BLaER1 treated with 17β-estradiol and CSF1 and Interleukin-3, amounts not matched to agents 10 nM and 100 nM (cell line): ENCODE measurements around the gene RBPJL.

Experiments used
- H3K27ac ChIP-seq, 11 experiments: shearing (Covaris generic); formaldehyde crosslinking; 2 replicates each; pipeline ENCODE4 v1.8.1; 2022
- H3K27me3 ChIP-seq, 11 experiments: shearing (Covaris generic); formaldehyde crosslinking; 2 replicates each; pipeline ENCODE4 v1.8.1; 2022
- H3K36me3 ChIP-seq, 11 experiments: shearing (Covaris generic); formaldehyde crosslinking; 2 replicates each; pipeline ENCODE4 v1.8.1; 2022
- H3K4me1 ChIP-seq, 10 experiments: shearing (Covaris generic); formaldehyde crosslinking; 2 replicates each; pipeline ENCODE4 v1.8.1; 2022
- H3K4me2 ChIP-seq, 11 experiments: shearing (Covaris generic); formaldehyde crosslinking; 2 replicates each; pipeline ENCODE4 v1.8.1; 2022
- H3K4me3 ChIP-seq, 10 experiments: shearing (Covaris generic); formaldehyde crosslinking; 2 replicates each; pipeline ENCODE4 v1.8.1; 2022
- H3K9ac ChIP-seq, 11 experiments: shearing (Covaris generic); formaldehyde crosslinking; 2 replicates each; pipeline ENCODE4 v1.8.1; 2022
- H3K9me3 ChIP-seq, 11 experiments: shearing (Covaris generic); formaldehyde crosslinking; replicated peaks in 1 of 11; 2 replicates each; pipeline ENCODE4 v1.8.1; 2022
- H4K20me1 ChIP-seq, 11 experiments: shearing (Covaris generic); formaldehyde crosslinking; 2 replicates each; pipeline ENCODE4 v1.8.1; 2022
- Cebpa-rat ChIP-seq, 11 experiments: shearing (Covaris generic); IDR thresholded peaks; 2 replicates each; pipeline ENCODE4 v1.8.1; 2022

The RBPJL gene

DNA sequence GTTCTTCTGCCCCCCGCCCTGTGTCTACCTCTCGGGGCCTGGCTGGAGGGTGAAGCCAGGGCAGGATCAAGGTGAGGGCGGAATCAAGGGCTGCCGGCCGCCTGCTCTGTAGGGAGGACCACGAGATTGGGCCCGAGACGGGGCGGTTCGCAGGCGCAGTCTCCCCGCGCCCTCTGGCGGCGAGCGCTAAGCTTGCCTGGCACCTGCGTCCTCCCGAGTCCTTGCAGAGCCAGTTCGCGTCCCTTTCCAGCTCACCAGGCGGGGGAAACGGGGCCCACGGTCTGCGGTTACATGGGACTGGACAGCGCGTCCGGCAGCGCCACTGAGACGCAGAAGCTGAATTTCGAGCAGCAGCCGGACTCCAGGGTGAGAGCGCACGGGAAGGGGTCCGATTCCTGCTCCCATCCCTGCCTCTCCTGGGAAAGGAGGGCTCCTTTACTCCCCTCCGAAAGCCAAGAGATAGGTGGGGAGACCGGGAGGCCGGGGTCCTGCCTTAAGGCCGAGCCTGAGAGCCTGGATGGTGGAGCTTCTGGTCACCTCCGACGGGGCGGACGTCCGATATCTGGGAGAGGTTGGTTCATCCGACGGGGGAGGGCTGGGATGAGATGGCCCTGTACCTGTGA lies 5.1 kb downstream of the RBPJL start:
- Histone ChIP-seq H3K4me1 (peaks cover 0 to 78% (median 55%) of the 10 kb centered on the region in 10 experiments; a peak in 14 of 20 replicates), H3K27ac (no peak overlapping the region), H3K4me2 (peak overlapping the region; percentile 1 to 53 (median 42); a peak in 18 of 22 replicates), H3K9me3 (no peaks in the 10 kb centered on the region), H3K36me3 (no peaks in the 10 kb centered on the region), H3K27me3 (peaks cover 0 to 11% (median 7%) of the 10 kb centered on the region in 11 experiments; a peak in 7 of 22 replicates), H3K9ac (no peak overlapping the region), H4K20me1 (no peaks in the 10 kb centered on the region), H3K4me3 (no peak overlapping the region)
- TF ChIP-seq Cebpa-rat (IDR thresholded peaks at IDR 0.05), result no peak

DNA sequence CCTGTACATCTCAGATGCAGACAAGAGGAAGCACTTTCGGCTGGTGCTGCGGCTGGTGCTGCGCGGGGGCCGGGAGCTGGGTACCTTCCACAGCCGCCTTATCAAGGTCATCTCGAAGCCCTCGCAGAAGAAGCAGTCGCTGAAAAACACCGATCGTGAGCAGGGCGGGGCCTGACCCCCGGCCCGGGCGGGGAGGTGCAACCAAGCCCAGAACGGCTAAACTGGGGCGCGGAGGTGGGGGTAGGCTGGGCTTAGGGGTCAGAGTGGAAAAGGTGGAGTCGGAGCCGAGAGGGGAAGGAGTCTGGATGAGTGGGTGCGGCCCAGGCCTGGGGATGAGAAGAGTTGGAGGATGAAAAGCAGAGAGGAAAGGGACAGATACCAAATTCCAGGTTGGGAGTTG lies 5.6 kb downstream of the RBPJL start:
- peaks cover 0 to 75% (median 55%) of the 10 kb centered on the region in 10 experiments; a peak in 14 of 20 replicates for H3K4me1 ChIP-seq
- H3K27ac ChIP-seq, result no peak overlapping the region
- H3K4me2 ChIP-seq, result peak overlapping the region in 2 of 11 experiments; percentile 42 to 46; a peak in 3 of 22 replicates
- no peaks in the 10 kb centered on the region for H3K36me3 ChIP-seq
- no peak overlapping the region for H3K4me3 ChIP-seq
- no peak overlapping the region for H3K9ac ChIP-seq
- no peaks in the 10 kb centered on the region for H3K9me3 ChIP-seq
- no peaks in the 10 kb centered on the region for H4K20me1 ChIP-seq
- H3K27me3 ChIP-seq, result peaks cover 0 to 7% (median 2%) of the 10 kb centered on the region in 11 experiments; a peak in 6 of 22 replicates
- TF ChIP-seq Cebpa-rat (IDR thresholded peaks at IDR 0.05), result no peak

DNA sequence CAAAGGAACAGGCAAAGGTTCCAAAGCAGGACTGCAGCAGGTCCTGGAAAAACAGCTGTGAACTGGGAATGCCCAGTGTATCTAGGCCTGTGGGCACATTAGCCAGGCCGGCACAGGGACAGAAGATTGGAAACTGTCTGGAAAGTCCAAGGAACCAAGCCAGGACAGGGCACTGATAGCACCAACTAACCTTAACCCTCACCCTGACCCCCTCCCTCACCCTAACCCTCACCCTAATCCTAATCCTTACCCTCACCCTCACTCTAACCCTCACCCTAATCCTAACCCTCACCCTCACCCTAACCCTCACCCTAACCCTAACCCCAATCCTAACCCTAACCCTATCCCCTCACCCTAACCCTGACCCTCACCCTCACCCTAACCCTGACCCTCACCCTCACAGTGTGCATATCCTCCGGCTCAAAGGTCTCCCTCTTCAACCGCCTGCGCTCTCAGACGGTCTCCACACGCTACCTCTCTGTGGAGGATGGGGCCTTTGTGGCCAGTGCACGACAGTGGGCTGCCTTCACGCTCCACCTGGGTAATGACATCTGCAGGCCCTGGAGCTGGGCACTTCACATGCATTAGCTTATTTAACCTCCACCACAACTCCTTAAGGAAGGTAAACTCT lies 6.5 kb downstream of the RBPJL start:
- H3K27ac ChIP-seq, result no peak overlapping the region
- peak overlapping the region in 9 of 11 experiments; percentile 24 to 87 (median 68); a peak in 15 of 22 replicates for H3K4me2 ChIP-seq
- H3K9ac ChIP-seq, result no peak overlapping the region; a peak in 1 of 22 replicates
- no peaks in the 10 kb centered on the region for H3K36me3 ChIP-seq
- H3K9me3 ChIP-seq, result no peaks in the 10 kb centered on the region
- H3K4me1 ChIP-seq, result peaks cover 2 to 75% (median 56%) of the 10 kb centered on the region in 10 experiments; a peak in 19 of 20 replicates
- no peaks in the 10 kb centered on the region for H4K20me1 ChIP-seq
- H3K27me3 ChIP-seq, result no peaks in the 10 kb centered on the region; a peak in 1 of 22 replicates
- TF ChIP-seq Cebpa-rat (IDR thresholded peaks at IDR 0.05), result no peak
- no peak overlapping the region for H3K4me3 ChIP-seq

DNA sequence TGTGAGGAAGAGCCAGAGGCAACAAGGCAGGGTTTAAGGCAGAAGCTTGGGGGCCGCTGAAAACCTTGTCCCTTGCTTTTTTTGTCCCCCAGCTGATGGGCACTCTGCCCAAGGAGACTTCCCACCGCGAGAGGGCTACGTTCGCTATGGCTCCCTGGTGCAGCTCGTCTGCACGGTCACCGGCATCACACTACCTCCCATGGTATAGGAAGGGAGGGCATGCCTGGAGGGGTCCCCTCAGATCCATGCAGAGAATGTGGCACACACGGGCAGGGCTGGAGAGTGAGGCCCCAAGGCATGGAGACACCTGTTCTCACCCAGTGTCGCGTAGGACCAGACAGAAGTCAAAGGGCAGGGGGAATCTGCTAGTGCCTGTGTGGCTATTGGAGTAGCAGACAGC lies 7.3 kb downstream of the RBPJL start:
- Histone ChIP-seq H3K27ac (no peak overlapping the region), H3K36me3 (no peaks in the 10 kb centered on the region), H4K20me1 (no peaks in the 10 kb centered on the region), H3K27me3 (no peaks in the 10 kb centered on the region), H3K4me2 (peak overlapping the region in 9 of 11 experiments; percentile 24 to 87 (median 68); a peak in 15 of 22 replicates), H3K9me3 (no peaks in the 10 kb centered on the region), H3K4me1 (peaks cover 10 to 75% (median 57%) of the 10 kb centered on the region in 10 experiments), H3K9ac (no peak overlapping the region), H3K4me3 (no peak overlapping the region)
- TF ChIP-seq Cebpa-rat (IDR thresholded peaks at IDR 0.05), result no peak

DNA sequence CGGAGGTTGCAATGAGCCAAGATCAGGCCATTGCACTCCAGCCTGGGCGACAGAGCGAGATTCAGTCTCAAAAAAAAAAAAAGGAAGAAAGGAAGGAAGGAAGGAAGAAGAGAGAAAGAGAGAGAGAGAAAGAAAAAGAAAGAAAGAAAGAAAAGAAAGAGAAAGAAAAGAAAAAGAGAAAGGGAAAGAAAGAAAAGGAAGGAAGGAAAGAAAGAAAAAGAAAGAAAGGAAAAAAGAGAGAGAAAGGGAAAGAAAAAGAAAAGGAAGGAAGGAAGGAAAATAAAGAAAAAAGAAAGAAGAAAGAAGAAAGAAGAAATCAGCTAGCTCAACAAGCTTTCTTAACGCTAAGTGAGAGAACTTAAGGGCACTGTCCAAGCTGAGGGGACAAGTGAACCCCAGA lies 9.0 kb downstream of the RBPJL start:
- Histone ChIP-seq H3K4me1 (peaks cover 15 to 73% (median 54%) of the 10 kb centered on the region in 10 experiments), H3K4me2 (no peak overlapping the region), H3K4me3 (no peak overlapping the region), H3K27ac (no peak overlapping the region), H3K9me3 (no peaks in the 10 kb centered on the region), H4K20me1 (no peaks in the 10 kb centered on the region), H3K9ac (no peak overlapping the region), H3K36me3 (no peaks in the 10 kb centered on the region), H3K27me3 (no peaks in the 10 kb centered on the region)
- TF ChIP-seq Cebpa-rat (IDR thresholded peaks at IDR 0.05), result no peak

DNA sequence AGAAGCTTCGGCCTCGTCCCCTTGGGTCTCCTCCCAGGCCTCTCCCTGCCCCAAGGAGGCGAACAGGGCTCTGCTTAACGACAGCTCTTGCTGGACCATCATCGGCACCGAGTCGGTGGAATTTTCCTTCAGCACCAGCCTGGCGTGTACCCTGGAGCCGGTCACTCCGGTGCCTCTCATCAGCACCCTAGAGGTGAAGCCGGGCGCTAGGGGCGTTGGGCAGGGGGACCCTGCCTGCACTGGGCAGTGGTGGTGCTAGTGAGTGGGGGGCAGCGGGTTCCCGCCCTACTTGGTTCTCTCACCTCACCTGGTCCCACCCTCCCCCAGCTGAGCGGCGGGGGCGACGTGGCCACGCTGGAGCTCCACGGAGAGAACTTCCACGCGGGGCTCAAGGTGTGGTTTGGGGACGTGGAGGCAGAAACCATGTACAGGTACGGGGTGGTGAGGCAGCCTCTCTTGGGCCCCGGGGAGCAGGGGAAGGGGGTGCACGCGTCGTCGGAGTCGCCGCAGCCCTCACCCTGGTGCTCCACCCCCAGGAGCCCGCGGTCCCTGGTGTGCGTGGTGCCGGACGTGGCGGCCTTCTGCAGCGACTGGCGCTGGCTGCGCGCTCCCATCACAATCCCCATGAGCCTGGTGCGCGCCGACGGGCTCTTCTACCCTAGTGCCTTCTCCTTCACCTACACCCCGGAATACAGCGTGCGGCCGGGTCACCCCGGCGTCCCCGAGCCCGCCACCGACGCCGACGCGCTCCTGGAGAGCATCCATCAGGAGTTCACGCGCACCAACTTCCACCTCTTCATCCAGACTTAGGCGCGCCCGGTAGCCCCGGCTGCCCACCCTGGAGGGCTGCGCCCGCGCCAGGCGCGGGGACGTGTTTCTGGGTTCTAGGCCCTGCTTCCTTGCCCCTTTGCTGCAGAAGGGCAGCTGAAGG lies 9.8 kb downstream of the RBPJL start:
- no peak overlapping the region for H3K9ac ChIP-seq
- H3K4me1 ChIP-seq, result peaks cover 22 to 73% (median 55%) of the 10 kb centered on the region in 10 experiments
- H3K9me3 ChIP-seq, result 0 out of 22 replicates have a peak, but pooled peaks cover 0 to under 1% (median 0%) of the 10 kb centered on the region in 11 experiments
- H3K27me3 ChIP-seq, result no peaks in the 10 kb centered on the region
- no peaks in the 10 kb centered on the region for H4K20me1 ChIP-seq
- H3K27ac ChIP-seq, result no peak overlapping the region
- no peaks in the 10 kb centered on the region for H3K36me3 ChIP-seq
- no peak overlapping the region for H3K4me3 ChIP-seq
- H3K4me2 ChIP-seq, result no peak overlapping the region
- no peak for TF ChIP-seq Cebpa-rat (IDR thresholded peaks at IDR 0.05)

DNA sequence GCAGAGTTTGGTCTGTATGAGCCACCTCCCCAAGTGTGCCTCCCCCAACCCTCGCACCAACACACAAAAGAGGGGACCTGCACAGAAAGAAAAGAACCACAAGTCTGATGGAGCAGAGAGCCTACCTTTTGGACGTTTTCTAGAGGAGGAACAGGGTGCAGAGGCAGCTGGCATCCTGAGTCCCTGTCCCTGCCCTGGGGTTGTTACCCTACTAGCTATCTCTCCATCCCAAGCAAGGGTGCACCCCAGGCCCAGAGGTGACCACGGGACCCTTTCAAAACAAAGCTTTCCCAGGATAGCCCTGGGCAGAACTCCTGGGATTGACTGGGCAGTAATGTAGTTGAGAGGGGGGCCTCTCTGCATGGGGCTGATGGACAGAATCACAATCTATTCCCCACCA lies 11.2 kb downstream of the RBPJL start:
- H3K9ac ChIP-seq, result no peak overlapping the region
- no peaks in the 10 kb centered on the region for H4K20me1 ChIP-seq
- no peak for TF ChIP-seq Cebpa-rat (IDR thresholded peaks at IDR 0.05)
- no peaks in the 10 kb centered on the region for H3K36me3 ChIP-seq
- no peaks in the 10 kb centered on the region for H3K27me3 ChIP-seq
- no peak overlapping the region for H3K27ac ChIP-seq
- peak overlapping the region in 10 of 11 experiments; percentile 60 to 85 (median 72); a peak in 17 of 22 replicates for H3K4me2 ChIP-seq
- 0 out of 22 replicates have a peak, but pooled peaks cover 0 to 2% (median 0%) of the 10 kb centered on the region in 11 experiments for H3K9me3 ChIP-seq
- H3K4me1 ChIP-seq, result peaks cover 26 to 74% (median 59%) of the 10 kb centered on the region in 10 experiments
- no peak overlapping the region for H3K4me3 ChIP-seq

DNA sequence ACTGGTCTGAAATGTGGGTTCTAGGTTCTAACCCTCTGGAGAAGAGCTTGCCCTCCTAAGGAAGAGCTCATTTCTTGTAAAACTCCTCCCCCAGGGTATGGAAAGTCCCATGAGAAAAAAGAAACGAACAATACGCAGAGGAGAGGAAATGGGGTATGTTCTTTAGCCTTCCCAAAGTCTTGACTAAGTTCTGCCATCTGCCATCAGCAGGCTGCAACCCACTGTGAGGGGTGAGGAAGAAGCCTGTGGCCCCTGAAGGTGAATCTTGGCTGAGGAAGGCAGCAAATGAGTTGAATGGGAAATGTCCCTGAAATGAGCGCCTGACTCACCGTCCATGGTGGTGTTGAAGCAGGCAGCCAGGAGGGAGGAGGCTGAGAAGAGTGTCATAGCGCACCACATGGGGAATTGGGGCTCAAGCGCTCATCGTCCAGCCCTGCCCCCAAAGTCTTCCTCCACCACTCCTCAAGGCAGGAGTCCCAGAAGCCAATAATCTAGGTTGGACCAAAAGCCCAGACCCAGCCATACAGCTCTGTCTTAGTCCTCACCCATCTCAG lies 11.8 kb downstream of the RBPJL start:
- no peak for TF ChIP-seq Cebpa-rat (IDR thresholded peaks at IDR 0.05)
- Histone ChIP-seq H3K9me3 (0 out of 22 replicates have a peak, but pooled peaks cover 0 to 2% (median 0%) of the 10 kb centered on the region in 11 experiments), H3K27me3 (no peaks in the 10 kb centered on the region), H3K27ac (peak overlapping the region in 7 of 11 experiments; percentile 1 to 39 (median 28); a peak in 7 of 22 replicates), H4K20me1 (no peaks in the 10 kb centered on the region), H3K9ac (no peak overlapping the region), H3K36me3 (no peaks in the 10 kb centered on the region), H3K4me3 (no peak overlapping the region), H3K4me2 (peak overlapping the region; percentile 60 to 85 (median 71)), H3K4me1 (peaks cover 29 to 74% (median 59%) of the 10 kb centered on the region in 10 experiments)
